NCI-H1417 treated with DMSO at 0.1 percent for 48 hours (cell line): ENCODE measurements around the gene CACNA1B.
"Not testable (repeated sequence)": the region's sequence is repeated elsewhere in the genome, so short reads cannot be mapped to it uniquely, and the experiment has no call there.

Experiments
- DNase-seq: peaks from one replicate; lab custom pipeline; 2025; lab: John Stamatoyannopoulos, UW

Gene CACNA1B

DNA sequence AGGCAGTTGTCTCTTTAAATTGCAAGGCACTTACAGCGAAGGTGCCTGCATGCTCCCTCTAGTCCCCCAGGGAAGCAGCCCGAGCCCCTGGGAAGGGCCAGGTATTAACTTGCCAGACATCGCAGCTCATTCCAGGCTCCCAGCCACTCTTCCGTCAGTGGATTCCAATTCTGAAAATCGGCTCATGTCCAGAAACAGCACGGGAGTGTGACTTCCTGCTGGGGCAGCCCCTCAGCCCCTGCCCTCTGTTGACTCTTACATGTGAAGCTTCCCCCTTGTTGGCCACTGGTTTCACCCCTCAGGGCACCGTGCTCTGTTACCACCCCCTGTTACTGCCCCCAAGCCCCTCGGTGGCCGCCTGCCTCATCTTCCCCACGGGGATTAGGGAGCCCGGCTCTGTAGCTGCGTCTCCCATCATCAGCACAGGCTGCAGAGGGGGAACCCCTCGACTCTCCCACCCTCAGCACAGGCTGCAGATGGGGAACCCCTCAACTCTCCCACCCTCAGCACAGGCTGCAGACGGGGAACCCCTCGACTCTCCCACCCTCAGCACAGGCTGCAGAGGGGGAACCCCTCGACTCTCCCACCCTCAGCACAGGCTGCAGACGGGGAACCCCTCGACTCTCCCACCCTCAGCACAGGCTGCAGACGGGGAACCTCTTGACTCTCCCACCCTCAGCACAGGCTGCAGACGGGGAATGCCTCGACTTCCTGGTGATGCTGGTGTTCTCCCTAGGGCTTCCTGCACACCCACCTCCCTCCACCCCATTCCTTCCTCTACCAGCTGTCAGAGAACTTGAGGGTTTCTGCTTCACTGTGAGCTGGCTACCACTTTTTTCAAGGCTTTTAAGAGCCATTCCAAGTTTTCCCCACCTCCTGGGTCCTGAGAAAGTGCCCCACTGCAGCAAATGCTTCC, 11.1 kb upstream of the CACNA1B start:
- DNase-seq, result no peak

DNA sequence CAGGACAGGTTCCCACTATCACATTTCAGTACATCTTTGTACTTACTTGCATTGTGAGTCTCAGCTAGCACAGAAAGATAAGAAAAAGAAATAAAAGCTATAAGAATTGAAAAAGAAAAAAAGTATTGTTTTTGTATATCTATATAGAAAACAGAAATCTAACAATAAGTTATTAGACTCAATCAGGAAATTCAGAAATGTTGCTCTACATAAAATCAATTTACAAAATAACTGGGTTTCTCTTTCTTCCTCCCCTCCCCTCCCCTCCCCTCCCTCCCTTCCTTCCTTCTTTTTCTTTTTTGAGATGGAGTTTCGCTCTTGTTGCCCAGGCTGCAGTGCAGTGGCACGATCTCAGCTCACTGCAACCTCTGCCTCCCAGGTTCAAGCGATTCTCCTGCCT, 7.2 kb upstream of the CACNA1B start:
- DNase-seq, result no peak

DNA sequence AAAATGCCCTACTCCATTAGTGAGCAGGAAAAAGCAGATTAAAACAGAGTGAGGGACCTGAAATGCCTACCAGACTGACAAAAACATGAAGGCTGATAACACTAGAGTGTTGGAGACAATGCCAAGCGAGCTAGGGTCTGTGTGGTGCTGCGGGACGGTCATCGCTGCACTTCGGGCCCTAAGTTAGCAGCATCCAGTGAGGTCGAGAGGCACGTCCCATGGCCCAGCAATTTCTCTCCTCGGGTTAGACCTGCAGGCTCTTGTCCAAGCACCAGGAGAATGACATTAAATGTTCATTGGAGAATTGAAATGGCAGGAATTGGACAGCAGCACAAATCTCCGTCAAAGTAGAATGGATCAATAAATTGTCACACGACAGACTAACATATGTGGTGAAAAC, 5.3 kb upstream of the CACNA1B start:
- DNase-seq, result no peak

DNA sequence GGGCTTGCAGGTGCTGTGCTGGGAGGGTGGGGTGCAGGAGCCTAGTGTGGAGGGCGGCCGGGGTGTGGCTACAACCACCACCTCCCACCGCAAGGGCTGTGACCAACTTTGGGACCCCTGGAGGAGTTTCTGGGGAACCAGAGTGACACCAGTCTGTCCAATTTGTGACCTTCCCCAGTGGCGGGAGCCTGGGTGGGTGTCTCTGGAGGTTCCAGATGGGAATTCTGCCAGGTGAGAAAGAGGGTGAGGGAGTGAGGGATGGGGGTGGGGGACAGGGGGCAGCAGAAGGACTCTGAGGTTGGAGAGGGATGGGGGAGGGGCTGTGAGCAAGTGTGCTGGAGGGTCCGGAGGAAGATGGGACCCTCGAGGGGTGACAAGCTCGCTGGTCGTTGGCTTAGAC, 4.2 kb upstream of the CACNA1B start:
- DNase-seq, result no peak

DNA sequence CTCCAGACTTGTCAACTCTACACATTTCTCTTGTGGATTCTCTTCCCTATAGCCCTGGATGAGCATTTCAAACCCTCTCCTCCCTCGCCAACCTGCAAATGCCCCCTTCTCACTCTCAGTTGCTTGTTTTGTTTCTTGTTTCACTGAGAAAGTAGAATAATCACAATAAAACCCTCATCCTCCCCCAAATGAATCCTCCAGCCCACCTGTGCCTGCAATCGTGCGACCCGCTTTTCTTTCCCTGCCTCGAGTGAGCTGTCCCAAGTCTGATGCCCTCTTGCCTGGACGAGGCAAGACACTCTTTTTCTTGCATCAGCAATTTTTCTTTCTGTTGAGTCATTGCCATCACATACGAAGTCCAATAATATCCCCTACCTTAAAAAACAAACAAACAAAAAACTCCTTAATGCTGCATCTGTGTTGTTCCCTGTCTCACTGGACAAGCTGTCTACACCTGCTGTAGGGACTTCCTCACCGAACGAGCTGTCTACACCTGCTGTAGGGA, 3.7 kb upstream of the CACNA1B start:
- no peak for DNase-seq

DNA sequence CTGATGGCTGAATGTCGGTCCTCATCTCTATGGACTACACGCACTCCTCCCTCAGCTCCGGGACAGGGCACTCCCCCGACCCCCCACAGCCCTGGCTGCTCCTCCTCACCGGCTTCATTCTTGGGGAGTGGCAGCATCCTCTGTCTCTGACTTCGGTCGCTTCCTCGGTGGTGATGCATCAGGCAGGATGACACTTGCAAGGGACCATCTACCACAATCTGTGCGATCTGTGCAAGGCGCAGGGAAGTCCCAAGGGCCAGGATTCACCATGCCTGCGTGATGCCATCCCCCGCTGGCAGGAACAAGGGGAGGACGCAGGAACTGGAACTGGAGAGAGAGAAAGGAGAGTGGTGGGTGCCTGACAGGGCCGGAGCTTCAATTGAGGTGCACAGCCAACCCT, 2.2 kb upstream of the CACNA1B start:
- DNase-seq, result no peak

DNA sequence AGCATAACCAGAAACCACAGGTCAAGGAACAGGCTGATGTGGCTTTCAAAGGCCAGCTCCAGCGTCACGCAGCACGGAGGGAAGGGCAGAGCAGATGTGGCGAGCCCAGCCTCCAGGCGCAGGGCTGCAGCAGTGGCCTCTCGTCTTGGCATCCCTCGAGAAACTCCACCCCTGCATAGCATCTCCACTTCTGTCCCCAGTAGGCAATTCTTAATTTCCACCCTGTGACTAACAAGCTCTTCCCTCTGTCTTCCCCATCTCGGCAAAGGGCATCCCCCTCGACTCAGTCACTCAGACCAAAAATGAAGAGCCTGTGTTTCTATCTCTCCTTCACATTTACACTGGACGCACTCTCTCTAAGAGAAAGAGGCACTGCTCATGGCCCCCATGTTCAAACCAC, 1.7 kb upstream of the CACNA1B start:
- no peak for DNase-seq

DNA sequence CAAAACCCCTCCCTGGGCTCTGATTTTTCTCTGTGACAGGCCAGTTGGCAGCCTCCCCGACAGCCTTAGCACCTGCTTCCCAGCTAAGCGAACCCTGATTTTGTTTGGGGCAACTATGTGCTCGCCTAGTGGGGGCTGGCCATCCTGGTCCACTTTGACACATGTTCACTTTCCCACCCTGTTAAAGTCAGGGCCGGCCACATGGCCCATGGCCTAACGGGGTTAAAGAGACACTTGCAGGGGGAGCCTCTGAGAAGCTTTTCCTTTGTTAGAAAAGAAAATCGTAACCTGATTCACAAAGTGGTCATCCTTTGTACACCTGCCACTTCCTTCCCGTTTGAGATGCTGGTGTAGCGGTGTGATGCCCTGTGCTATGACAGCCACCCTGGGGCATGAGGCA, 1.3 kb upstream of the CACNA1B start:
- DNase-seq, result no peak

DNA sequence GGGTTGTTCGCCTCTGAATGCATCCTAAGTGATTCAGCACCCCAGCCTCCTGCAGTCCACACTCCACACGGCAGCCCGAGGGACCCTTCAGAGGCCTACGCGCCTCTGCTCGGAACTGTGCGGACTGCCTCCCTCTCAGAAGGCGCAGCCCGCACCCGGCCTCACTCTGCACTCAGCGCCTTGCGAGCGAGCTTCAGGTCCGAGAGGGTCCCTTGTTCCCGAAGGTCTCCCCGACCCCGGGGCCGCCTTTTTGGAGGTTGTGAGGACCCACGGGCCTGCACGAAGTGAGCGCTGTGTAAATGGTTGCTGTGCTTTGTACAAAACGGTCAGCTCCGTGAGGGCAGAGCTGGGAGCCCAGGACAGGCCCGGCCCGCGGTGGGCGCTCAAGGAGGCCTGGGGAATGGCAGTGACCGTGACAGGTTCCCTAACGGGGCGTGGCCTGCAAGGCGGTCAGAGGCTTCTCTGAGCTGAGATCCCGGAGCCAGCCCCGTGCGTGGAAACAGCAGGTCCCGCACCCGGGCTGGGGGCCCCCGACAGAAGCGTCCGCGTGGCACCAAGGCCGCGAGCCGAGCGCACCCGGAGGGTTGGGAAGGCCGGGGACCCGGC, 698 bp upstream of the CACNA1B start:
- DNase-seq, result no peak

DNA sequence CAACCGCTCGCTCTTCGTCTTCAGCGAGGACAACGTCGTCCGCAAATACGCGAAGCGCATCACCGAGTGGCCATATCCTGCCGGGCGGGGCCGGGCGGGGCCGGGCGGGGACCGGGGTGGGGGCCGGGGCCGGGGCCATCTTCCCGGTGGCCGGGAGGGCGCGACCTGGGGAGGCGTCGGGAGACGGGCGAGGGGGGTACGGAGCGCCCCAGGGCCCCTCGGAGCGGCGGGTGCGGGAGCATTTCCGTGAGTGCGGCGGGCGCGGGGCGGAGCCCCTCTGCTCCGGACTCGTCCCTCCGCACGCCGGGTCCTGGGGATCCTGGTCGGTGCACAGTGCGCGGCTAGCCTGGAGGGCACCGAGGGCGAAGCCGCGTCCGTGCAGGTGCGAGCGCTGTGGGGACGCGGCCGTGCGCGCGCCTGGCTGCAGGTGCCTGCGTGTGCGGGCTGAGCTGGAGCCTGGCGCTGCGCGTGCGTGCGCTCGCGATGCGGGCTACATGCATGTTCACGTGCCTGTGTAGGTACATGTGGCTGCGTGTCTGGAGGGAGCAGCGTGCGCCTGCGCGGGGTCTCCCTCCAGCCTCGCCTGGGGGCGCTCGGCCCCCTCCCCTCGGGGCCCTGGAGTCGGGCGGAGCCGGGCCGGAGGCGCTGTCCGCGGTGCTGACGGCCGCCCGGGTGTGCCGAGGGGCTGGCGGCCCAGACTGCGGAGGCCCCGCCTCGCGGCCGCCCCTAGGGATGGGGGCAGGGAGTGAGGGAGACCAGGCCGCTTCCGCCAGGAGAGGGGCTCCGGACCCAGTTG, 762 bp downstream of the CACNA1B start:
- peak; percentile 8 for DNase-seq

DNA sequence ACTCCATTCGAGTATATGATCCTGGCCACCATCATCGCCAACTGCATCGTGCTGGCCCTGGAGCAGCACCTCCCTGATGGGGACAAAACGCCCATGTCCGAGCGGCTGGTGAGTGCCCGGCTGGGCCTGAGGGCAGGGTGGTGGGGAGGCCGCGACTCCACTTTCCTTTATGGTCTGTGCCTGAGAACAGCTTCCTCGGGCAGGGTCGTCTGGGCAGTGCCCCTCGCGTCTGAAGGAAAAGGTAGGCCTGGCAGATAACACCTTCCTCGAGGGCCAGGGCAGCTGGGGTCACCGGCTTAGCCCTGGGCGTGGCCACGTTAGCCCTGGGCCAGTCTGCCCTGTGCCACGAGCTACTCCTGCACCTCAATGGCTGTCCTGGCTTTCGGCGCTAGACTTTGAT, 1.5 kb downstream of the CACNA1B start:
- no peak for DNase-seq

DNA sequence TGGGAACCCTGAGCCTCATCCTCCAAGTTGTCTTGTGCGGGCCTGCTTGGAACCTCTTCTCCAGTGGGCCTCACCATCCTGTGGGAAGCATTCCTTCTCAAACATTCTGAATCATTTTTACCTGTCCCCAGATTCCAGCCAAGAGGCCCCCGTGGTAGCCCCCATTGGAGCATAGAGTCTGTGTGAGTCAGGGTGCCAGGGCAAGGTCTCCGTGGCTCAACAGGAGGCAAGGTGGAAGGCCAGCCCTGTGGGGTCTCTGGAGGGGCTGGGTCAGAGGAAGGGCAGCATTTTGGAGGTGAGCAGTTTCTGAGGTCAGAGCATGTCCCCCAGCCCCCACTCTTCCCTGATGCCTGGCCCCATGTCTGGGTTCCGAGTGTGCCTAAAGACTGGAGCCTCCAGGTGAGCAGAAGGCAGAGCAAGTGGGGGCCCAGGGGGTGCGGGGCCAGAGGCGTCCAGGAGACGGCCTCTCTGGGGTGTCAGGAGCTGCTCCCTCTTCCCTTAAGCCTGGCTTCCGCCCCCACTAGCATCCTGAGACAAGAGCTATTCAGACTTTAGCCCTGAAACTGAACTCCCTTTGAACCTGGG, 2.1 kb downstream of the CACNA1B start:
- DNase-seq, result no peak

DNA sequence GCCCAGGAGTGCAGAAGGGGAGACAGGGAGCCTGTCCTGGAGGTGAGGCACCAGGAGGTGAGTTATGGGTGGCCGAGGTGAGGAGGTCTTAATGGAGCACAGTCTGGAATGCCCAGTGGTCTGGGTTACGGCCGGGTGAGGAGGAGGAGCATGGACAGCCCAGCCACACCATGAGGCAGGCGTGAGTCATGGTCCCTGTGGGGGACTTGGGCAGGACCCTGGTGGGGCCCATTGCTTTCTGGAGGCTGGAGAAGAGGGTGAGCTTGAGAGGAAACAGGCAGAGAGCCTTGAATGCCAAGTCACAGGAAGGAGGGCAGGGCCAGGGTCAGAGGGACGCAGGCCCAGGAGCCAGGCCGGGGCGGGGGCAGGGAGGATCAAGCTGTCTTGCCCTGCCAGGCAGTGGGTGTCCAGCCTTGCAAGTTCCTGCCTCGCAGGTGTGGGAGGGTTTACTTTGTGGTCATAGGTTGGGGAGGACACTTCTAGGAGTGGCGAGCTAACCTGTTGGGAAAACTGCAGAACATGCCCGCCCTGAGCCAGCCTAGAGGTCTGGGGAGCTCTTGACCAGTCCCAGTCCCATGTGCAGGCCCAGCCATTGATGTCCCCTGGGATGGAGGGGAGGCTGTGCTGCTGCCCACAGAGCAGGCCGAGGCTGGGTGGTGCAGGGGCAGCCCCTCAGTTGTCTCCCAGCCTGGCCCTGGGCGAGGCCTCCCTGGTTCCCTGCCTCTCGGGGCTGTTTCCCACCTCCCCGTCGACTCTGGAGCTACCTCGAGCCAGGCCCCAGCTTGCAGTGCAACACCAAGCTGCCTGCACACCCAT, 2.8 kb downstream of the CACNA1B start:
- no peak for DNase-seq

DNA sequence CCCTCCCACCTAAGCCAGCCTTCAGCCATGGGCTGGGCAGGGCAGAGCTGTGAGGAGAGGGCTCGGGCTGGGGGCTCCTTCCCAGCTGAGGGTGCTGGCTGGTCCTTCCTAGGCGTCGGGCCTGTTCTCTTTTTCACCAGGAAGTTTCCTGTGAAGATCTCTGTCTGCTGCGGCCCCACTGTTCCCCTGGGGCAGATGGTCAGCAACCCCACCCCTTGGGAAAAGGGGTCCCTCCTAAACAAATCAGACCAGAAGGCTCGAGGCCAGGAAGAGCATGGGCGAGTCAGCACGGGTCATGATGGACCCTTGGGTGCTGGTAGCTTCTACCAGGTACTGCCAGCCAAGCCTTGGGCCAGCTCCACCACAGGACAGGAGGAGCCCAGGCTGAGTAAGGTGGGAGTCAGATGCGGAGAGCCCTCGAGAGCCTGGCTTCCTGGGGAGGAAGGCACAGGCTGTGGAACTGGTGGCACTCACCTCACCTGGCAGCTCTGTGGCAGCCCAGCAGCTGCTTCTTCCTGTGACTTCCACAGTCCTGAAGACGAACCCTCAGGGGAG, 3.5 kb downstream of the CACNA1B start:
- DNase-seq, result no peak

DNA sequence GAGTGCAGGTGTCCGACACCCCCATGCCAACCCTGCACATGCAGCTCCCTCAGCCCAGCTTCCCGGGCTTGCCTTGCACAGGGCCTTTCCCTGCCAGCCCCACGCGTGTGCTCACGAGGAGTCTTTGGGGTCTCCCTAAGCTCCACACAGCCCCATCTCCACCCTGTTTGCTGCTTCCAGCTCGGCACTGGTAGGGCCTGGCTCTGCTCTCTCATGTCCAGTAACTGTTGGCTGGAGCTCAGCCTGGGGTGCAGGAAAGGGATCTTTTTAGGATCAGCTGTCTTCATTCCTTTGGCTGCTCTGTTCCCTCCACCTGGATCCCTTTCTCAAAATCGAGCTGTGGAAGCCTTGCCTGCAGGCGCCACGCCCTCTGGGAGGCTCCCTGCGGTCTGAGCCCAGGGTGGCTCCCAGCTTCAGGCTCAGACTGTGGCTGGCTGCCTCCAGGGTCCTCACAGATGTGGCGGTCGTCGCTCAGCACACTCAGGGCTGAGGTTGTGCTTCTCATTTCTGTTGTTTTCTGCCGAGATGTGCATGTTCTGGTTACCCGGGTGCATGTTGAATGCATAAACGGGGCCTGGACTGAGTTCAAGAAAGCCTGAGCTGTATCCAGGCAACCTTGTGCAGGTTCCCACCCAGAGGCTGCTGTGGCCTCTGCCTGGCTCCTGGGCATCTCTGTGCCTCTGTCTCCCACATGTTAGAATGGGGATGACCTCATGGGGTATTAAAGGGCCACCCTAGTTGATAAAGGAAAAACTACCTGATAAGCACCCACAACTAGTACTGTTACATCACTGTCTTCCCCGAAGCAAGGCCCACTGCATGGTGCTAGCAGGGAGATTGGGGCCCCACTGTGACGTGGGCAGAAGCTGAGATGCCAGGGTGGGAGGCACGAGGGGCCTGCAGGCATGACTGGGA, 4.3 kb downstream of the CACNA1B start:
- no peak for DNase-seq

DNA sequence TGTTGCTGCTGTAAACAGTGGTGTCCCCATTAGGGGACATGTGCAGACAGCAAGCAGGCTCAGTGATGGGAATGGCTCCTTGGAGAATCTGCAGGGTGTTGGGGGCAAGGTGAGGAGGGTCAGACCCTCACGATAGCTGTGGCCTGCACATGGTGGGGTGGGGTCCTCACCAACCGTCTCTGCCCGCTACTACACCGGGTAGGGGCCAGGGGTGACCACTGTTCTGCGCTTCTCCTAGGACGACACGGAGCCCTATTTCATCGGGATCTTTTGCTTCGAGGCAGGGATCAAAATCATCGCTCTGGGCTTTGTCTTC, 4.9 kb downstream of the CACNA1B start:
- no peak for DNase-seq

DNA sequence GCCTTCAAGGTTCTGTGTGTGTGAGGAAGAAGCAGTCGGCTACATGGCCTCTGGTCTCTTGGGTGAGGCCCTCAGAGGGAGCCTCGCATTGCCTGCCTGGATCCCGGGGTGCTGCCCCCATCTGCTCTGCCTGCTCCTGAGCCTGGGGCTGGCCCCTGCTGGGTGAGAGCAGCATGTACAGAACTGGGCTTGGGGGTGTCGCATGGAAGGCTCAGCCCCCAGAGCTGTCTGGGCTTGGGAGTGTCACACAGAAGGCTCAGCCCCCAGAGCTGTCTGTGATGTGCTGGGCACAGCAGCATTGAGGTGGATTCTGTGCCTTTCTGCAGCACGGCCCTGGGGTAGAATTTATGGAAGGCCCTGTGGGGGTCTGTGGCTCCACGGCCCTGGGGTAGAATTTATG, 6.4 kb downstream of the CACNA1B start:
- not testable (repeated sequence) for DNase-seq

DNA sequence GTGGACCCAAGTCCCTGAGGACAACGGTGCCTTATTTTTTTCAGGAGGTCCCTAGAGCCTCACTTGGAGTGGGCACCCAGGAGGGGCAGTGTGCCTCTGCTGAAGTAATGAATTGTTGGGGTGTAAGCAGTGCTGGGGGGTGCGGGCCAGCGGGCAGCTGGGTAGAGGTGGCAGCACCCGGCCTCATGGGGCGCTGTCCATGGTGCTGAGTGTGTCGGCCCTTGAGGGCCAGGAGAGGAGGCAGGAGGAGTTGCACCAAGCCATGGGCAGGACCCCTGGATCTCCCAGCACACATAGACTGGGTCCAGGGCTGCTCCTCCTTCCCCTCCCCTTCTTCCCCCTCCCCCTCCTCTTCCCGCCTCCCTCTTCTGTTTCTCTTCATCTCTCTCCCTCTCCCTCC, 7.0 kb downstream of the CACNA1B start:
- not testable (repeated sequence) for DNase-seq

DNA sequence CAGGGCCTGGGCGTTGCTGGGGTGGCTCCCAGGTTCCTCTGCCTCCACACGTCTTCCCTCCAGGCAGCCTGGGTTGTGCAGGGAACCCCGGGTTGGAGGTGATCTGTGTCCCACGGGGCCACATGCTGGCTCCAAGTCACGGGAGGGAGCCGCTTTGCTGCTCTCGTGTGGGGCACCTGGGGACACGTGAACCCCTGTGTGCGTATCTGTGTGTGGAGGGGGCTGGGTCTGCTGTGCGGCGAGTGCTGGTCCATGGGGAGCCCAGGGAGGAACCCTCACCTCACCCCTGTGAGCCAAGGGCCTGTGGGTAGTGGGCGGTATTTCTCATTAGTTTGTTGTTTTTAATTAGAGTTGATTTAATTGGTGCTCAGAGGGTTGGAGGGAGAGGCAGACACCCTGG, 7.5 kb downstream of the CACNA1B start:
- DNase-seq, result not testable (repeated sequence)

DNA sequence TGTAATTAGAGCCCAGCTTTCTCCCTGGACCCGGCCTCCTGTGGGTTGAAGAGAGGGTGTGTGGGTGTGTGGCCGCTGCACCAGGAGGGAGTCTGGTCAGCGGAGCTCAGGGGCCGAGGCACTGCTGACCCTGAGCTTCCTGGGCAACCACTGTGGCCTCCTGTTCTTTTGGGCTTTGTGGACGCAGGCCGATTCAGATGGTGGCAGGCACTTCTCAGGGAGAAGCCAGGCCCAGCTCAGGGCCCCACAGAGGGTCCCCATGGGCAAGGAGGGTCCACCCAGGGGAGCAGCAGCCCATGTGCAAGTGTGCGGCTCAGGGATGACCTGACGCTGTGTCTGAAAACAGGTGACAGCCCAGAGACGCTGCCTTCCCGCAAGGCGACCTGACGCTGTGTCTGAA, 11.0 kb downstream of the CACNA1B start:
- DNase-seq, result not testable (repeated sequence)
